Hematopoietic multipotent progenitor cell treated with erythropoietin and hydrocortisone succinate and interleukin-3 and kit ligand, for 8 days (in vitro differentiated cells): ENCODE data around the gene ATXN10.
"Not testable (repeated sequence)": the region's sequence is repeated elsewhere in the genome, so short reads cannot be mapped to it uniquely, and the experiment has no call there.

Experiments used
- DNase-seq: peaks from one replicate; pipeline ENCODE4 v3.0.0-alpha.2; 2015

ATXN10 gene

DNA sequence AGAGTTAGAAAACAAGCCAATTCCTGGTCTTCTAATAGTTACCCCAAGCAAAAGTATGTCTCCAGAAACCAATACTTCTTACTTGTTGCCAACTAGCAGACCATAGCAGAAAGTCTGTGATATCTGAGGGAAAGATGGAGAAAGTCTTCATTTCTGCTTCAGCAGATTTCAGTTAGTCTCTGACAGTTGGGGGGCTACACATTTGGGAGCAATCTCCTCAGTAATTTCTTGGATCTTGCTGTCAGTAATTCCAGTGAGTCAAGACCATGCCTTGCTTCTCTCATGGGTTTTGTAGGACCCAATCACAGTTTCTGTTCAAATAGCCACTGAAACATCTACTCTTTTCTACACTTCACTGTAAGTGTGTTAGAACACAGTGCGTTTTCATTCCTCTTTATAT, 118.8 kb downstream of the ATXN10 start:
- no peak for DNase-seq

DNA sequence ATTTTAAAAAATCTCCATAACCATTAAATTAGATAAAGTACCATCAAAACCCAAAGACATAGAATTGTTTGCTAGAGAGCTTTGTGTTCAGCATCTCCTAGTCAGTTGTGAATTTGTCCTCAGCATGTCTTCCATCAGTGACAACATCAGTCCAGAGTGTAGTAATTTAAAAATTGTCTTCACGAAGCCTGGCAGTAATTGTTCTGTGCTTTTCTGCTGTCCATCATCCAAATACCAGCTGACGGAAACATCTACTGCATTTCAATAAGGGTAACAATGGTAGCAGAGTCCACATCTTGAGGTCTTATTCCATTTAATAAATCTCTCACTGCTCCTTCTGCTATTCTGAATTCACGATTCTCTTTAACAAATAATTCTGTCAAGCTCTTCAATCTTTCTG, 121.5 kb downstream of the ATXN10 start:
- DNase-seq, result no peak

DNA sequence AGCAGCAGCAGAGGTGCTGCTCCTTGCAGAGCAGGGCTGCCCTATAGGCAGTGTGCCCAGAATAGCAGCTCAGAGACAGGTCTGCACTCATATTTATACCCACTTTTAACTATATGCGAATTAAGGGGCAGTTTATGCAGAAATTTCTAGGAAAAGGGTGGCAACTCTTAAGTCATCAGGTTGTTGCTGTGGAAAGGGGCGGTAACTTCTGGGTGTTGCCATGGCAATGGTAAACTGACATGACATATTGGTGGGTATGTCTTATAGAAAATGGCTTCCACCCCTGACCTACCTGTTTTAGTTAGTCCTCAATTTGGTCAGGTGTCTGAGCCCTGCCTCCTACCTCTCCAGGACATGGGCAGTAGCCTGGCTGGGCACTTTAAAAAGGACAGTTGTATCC, 122.3 kb downstream of the ATXN10 start:
- no peak for DNase-seq

GRCh38 chr22:45796009-45796408, 124.4 kb downstream of the ATXN10 start:
- DNase-seq, result not testable (repeated sequence)

DNA sequence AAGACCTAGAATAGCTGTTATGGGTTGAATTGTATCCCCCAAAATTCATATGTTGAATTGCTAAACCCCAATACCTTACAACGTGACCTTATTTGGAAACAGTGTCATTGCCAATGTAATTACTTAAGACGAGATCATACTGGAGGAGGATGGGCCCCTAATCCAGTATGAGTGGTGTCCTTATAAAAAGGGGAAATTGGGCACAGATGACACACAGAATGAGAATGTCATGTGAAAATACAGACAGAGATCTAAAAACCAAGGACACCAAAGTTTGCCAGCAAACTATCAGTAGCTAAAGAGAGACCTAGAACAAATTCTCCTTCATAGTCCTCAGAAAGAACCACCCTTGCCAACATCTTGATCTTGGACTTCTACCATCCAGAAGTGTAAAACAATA, 127.7 kb downstream of the ATXN10 start:
- DNase-seq, result no peak

GRCh38 chr22:45802054-45802453, 130.4 kb downstream of the ATXN10 start:
- DNase-seq, result no peak

DNA sequence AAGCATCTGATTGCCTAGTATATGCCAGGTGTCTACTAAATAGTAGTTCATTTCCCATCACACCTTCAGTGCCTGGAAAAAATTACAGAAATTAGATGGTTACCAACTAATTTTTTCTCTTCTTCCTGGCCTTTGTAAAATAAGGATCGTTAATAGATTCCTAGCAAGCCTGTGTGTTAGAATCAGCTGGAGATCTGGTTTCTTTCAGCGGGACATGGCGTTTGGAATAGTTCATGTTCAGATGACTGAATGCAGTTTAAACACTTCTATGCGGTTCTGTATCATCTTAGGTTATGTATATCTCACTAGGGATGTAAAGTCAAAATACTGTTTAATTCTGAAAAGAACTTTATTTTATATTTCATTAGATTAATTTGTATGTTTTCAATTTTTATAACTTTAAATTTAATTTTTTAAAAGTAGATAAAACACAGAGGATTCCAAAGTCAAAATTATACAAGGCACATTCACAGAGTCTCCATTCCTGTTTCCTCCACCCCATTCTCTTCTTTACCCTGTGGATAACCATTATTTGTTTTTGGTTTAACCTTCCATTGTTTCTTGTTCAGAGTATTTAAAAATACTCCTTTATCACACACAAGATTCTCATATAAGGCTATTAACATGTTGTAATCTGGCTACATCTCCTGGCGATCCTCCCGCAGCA, 132.8 kb downstream of the ATXN10 start:
- no peak for DNase-seq

GRCh38 chr22:45804986-45805325, 133.3 kb downstream of the ATXN10 start:
- DNase-seq, result peak; percentile 15

GRCh38 chr22:45805413-45805812, 133.8 kb downstream of the ATXN10 start:
- no peak for DNase-seq

GRCh38 chr22:45807156-45807915, 135.7 kb downstream of the ATXN10 start:
- DNase-seq, result no peak

DNA sequence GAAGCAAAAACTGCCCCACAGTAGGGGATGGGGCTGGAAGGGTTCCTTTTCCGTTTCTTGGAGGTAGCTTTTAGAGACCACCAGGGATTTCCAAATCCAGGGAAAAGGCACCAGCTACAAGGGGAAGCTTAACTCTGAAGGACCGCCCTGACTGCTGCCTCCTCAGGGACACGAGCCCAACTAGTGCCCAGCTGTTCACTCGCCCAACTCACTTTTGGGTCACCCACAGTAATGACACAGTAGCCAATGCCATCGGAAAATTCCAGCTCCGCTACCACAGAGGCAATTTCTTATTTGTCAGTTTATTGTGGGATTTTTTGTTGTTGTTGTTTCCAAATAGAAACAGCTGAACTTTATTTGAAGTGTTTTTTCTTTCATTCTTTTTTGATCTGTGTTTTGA, 141.3 kb downstream of the ATXN10 start:
- no peak for DNase-seq

DNA sequence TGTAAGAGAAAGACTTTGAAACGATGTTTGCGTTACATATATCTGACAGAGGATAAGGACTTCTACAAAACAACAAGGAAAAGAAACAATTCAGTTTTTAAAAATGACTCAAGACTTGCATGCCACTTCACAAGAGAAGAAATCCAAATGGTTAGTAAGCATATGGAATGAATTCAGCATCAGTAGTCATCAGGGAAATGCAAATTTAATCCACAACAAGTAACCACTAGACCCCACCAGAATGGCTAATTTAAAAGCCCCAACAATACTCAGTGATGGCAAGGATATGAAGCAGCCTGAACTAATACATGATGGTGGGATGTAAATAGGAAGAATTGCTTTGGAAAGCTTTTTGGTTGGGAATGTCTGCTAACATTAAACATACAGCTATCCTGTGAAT, 142.6 kb downstream of the ATXN10 start:
- DNase-seq, result no peak

- no peak for DNase-seq
Observed at GRCh38 chr22:45816776-45817175, 145.1 kb downstream of the ATXN10 start.

DNA sequence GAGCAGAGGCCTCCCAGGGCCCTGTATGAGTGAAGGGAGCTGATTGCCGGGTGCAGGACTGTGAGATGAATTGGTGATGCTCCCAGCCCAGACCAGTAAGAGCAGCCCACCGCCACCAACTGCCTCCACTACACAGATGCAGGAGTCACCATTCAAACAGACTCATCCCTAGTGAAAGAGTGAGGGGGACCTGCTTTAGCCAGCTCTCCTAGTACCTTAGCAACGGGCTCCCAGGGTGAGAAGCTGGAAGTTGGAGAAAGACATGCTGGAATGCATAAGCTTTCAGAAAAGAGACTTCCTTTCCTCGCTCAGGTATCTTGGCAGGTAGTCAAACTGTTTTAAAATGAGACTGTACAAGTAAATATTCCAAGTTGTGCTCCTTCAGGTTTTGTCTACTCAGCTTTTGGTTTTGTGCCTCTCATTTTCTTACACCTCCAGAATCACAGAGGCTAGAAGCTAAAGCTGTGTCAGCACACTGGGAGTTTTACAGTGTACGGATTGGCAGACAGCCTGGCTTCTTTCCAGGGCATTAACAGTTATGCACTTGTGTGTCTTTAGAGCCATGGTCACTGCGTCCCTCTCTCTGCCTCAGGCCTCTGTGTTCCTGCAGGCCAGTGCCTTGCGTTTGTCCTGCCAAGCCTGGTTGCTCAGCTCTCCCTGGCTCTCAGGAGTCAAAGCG, 146.2 kb downstream of the ATXN10 start:
- DNase-seq, result no peak

DNA sequence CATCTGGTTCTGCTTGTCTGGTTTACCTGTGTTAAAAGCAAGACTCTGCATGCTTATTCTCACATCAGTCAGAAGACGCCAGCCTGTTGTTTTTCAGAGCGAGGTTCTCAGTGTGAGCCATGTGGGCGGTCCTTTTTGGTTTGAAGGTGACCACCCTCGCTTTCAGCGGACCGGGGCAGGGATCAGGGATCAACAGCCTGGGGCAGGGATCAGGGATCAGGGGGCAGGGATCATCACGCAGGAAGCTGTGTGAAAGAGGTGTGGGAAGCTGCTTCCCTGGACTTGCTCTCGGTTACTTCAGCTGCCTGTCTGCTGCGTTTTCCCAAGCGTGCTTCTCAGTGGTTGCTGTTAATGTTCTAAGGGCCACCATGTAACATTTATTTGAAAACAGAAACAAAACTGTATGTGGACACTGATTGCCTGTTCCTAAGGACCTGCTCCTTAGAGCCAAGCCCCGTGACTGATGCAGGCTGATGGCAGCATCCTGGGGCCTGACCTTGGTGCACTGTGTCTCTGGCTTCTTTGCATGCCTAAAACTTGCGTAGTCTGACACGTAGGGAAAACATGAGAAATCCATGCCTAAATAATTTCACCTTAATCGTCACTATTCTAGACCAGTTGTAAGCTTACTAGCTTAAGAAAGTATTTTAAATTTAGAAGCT, 146.9 kb downstream of the ATXN10 start:
- DNase-seq, result no peak

- no peak for DNase-seq
Observed at GRCh38 chr22:45819305-45819704, 147.7 kb downstream of the ATXN10 start.

GRCh38 chr22:45823336-45823735, 151.7 kb downstream of the ATXN10 start:
- no peak for DNase-seq

GRCh38 chr22:45826520-45826919, 154.9 kb downstream of the ATXN10 start:
- DNase-seq, result no peak

DNA sequence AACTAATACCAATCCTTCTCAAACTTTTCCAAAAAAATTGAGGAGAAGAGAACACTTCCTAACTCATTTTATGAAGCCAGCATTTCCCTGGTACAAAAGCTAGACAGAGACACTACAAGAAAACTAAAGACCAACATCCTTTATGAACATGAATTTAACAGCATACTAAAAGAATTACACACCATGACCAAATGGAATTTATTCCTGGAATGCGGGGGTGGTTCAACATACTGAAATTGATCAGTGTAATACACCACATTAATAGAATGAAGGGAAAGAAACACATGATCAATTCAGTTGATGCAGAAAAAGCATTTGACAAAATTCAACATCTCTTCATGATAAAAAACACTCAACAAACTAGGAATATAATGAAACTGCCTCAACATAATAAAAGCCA, 157.2 kb downstream of the ATXN10 start:
- DNase-seq, result no peak

DNA sequence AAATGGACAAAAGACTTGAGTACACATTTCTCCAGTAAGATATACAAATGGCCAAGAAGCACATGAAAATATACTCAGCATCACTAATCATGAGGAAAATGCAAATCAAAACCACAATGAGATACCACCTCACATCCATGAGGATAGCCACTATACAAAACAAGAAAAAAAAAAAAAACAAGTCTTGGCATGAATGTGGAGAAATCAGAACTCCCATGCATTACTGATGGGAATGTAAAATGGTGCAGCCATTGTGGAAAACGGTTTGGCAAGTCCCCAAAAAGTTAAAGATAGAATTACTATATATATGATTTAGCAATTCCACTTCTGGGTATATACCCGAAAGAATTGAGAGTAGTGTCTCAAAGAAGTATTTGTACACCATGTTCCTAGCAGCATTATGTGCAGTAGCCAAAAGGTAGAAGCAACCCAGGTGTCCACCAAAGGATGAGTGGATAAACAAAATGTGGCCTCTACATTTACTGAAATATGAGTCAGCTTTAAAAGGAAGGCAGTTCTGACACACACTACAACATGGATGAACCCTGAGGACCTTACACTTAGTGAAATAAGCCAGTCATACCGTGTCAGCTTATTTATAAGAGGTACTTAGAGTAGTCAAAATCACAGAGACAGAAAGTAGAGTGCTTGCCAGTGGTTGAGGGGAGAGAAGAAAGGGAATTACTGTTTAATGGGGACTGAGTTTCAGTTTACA, 159.1 kb downstream of the ATXN10 start:
- no peak for DNase-seq

- peak; percentile 8 for DNase-seq
Observed at GRCh38 chr22:45831394-45831793, 159.8 kb downstream of the ATXN10 start.

DNA sequence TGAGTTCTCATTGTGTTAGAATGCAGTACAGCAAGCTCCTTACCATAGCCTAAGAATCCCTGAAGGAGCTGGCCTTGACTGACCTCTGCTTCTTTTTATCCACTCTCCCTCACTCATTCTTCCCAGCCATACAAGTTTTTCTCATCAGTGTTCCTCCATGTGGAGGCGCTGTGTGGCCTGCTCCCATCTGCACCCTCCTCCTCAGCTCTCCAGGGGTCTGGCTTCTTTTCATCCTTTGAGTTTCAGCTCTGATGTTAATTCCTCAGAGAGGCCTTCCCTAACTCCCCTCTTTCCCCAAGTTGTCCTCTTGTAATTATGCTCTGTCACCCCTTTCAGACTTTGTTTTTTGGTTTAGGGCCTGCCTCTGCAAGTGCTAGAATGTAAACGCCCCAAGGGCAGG, 160.5 kb downstream of the ATXN10 start:
- DNase-seq, result no peak

GRCh38 chr22:45832959-45833580, 161.4 kb downstream of the ATXN10 start:
- no peak for DNase-seq
